Calu3 (cell line): ENCODE measurements around the gene HDAC7. TPM values are rescaled to one million over a fixed set of nuclear protein-coding genes. Genes with fewer than 3 reads are reported as not detected.

Experiments
- BruUV-seq: library from RNA; stranded (reverse); fragments of 400-500 nt; replicated peaks from 2 replicates; lab custom pipeline; 2021; lab: Mats Ljungman, UMichigan
- CTCF ChIA-PET: fragments of 300-600 bp; sonication (Branson Sonifier 250); formaldehyde crosslinking; loops from one replicate; lab custom pipeline; 2022; ENCODE audit warnings: antibody characterized with exemption; lab: Charles Lee
- DNase-seq: peaks from one replicate; pipeline ENCODE4 v3.0.0; 2022
- H3K27ac Mint-ChIP-seq: one replicate; pipeline ENCODE4 v1.8.0; 2022; ENCODE audit warnings: mixed read lengths; ENCODE audit not compliant: unreplicated experiment
- H3K27me3 Mint-ChIP-seq: one replicate; pipeline ENCODE4 v1.8.0; 2022; ENCODE audit warnings: mixed read lengths; ENCODE audit not compliant: unreplicated experiment
- H3K36me3 Mint-ChIP-seq: one replicate; pipeline ENCODE4 v1.8.0; 2022; ENCODE audit warnings: mild to moderate bottlenecking, moderate library complexity, mixed read lengths; ENCODE audit not compliant: insufficient read depth, unreplicated experiment
- H3K4me1 Mint-ChIP-seq: one replicate; pipeline ENCODE4 v1.8.0; 2022; ENCODE audit warnings: mild to moderate bottlenecking, low read depth, mixed read lengths; ENCODE audit not compliant: unreplicated experiment
- H3K4me3 Mint-ChIP-seq: one replicate; pipeline ENCODE4 v1.8.0; 2022; ENCODE audit warnings: mild to moderate bottlenecking, low read depth, moderate library complexity, mixed read lengths; ENCODE audit not compliant: unreplicated experiment
- H3K9me3 Mint-ChIP-seq: one replicate; pipeline ENCODE4 v1.8.0; 2022; ENCODE audit warnings: low read depth, mixed read lengths; ENCODE audit not compliant: unreplicated experiment
- CTCF ChIP-seq: fragments of 200-600 bp; IDR thresholded peaks from one replicate; pipeline ENCODE4 v1.8.0; 2022; ENCODE audit warnings: antibody characterized with exemption; ENCODE audit not compliant: unreplicated experiment
- intact Hi-C: fragments of 100-400 bp; cut with micrococcal nuclease; formaldehyde crosslinking; loops from one replicate; pipeline ENCODE4 v1.10.0; 2022; ENCODE audit not compliant: unreplicated experiment
- total RNA-seq: library from RNA; stranded (reverse); gene quantifications from 2 replicates; pipeline ENCODE4 v1.2.3, GENCODE V29; 2022

The HDAC7 gene
- total RNA-seq, 1 experiment from 2014 or later: 41.8 TPM

- peaks cover 51% of the 10 kb centered on the region for H3K4me1 Mint-ChIP-seq
- no TSS peak for BruUV-seq
- peak; percentile 65 for DNase-seq
- CTCF ChIA-PET: interaction anchor here (1.2 to 3.3 kb wide), 2 partner anchors 12 to 13 kb away, joined by 3 to 21 read pairs; no protein-coding TSS in a partner anchor
- H3K4me3 Mint-ChIP-seq: peak overlapping the region; percentile 42
- intact Hi-C loops: no loop called here
- TF ChIP-seq CTCF: no peak
- peaks cover 19% of the 10 kb centered on the region for H3K36me3 Mint-ChIP-seq
- H3K27me3 Mint-ChIP-seq: no peaks in the 10 kb centered on the region
- peak overlapping the region; percentile 68 for H3K27ac Mint-ChIP-seq
- H3K9me3 Mint-ChIP-seq: no peaks in the 10 kb centered on the region
These were observed 66.4 kb downstream of the HDAC7 start for GRCh38 chr12:47753021-47754001.

GRCh38 chr12:47752552-47752951, 67.2 kb downstream of the HDAC7 start:
- H3K27ac Mint-ChIP-seq: peak overlapping the region; percentile 68
- H3K27me3 Mint-ChIP-seq: no peaks in the 10 kb centered on the region
- H3K4me3 Mint-ChIP-seq: peak overlapping the region; percentile 42
- TF ChIP-seq CTCF: no peak
- intact Hi-C loops: no loop called here
- peaks cover 19% of the 10 kb centered on the region for H3K36me3 Mint-ChIP-seq
- CTCF ChIA-PET: no interaction called here
- no TSS peak for BruUV-seq
- no peak for DNase-seq
- H3K4me1 Mint-ChIP-seq: peaks cover 48% of the 10 kb centered on the region
- H3K9me3 Mint-ChIP-seq: no peaks in the 10 kb centered on the region

GRCh38 chr12:47752121-47752520, 67.6 kb downstream of the HDAC7 start:
- Mint-ChIP-seq H3K27ac (no peak overlapping the region), H3K9me3 (no peaks in the 10 kb centered on the region), H3K27me3 (no peaks in the 10 kb centered on the region), H3K4me1 (peaks cover 43% of the 10 kb centered on the region), H3K4me3 (no peak overlapping the region), H3K36me3 (peaks cover 16% of the 10 kb centered on the region)
- TF ChIP-seq CTCF: no peak
- intact Hi-C loops: no loop called here
- DNase-seq: no peak
- CTCF ChIA-PET: no interaction called here
- no TSS peak for BruUV-seq

- H3K36me3 Mint-ChIP-seq: peaks cover 13% of the 10 kb centered on the region
- no peak for DNase-seq
- CTCF ChIA-PET: no interaction called here
- no TSS peak for BruUV-seq
- peaks cover 41% of the 10 kb centered on the region for H3K4me1 Mint-ChIP-seq
- no peak overlapping the region for H3K4me3 Mint-ChIP-seq
- TF ChIP-seq CTCF: no peak
- H3K27ac Mint-ChIP-seq: no peak overlapping the region
- H3K27me3 Mint-ChIP-seq: no peaks in the 10 kb centered on the region
- no peaks in the 10 kb centered on the region for H3K9me3 Mint-ChIP-seq
- intact Hi-C loops: no loop called here
These were observed 68.1 kb downstream of the HDAC7 start for GRCh38 chr12:47751561-47751960.
